ENCODE measurements around the gene SLC41A1.

Gene SLC41A1

DNA sequence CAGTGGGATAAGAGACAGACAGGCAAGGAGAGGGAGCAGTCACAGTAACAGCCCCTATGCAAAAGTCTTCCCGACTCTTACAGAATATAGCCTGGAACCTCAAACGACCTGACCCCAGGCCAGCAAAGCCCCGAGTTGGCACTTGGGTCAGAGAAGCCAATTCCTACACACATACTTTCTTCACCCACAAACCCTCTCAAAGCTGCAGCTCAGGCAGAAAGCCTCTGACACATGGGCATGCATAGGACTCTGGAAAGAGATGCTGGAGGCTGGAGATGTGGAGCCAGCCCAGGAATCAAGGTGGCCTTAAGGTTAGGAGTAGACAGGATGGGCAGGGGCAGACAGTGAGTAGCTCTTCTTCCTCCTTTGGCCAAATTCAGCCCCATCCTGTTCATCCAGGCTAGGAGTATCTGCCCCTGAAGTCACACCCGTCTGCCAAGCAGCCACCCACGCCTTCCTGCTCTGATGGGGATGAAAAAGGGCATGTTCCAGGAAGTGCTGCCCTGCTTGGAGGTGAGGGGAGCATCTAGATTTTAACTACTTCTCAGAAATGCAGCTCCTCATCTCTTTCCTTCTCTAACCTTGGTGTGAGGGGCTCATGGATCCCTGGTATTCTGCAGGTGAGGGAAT is 7.8 kb downstream of the SLC41A1 start:
- H3K36me3 ChIP-seq (ENCODE audit: control insufficient read depth, insufficient read depth, low read length) = no peaks in the 10 kb centered on the region
- H3K4me2 ChIP-seq (ENCODE audit: low read length) = no peak overlapping the region
- no peak overlapping the region for H3K4me3 ChIP-seq (ENCODE audit: low read depth, low read length)
- no peaks in the 10 kb centered on the region for H3K4me1 ChIP-seq
- TF ChIP-seq, protein P1, sequence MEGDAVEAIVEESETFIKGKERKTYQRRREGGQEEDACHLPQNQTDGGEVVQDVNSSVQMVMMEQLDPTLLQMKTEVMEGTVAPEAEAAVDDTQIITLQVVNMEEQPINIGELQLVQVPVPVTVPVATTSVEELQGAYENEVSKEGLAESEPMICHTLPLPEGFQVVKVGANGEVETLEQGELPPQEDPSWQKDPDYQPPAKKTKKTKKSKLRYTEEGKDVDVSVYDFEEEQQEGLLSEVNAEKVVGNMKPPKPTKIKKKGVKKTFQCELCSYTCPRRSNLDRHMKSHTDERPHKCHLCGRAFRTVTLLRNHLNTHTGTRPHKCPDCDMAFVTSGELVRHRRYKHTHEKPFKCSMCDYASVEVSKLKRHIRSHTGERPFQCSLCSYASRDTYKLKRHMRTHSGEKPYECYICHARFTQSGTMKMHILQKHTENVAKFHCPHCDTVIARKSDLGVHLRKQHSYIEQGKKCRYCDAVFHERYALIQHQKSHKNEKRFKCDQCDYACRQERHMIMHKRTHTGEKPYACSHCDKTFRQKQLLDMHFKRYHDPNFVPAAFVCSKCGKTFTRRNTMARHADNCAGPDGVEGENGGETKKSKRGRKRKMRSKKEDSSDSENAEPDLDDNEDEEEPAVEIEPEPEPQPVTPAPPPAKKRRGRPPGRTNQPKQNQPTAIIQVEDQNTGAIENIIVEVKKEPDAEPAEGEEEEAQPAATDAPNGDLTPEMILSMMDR (IDR thresholded peaks at IDR 0.05) = no peak
- H2AFZ ChIP-seq = no peak overlapping the region
- H3K9ac ChIP-seq = no peak overlapping the region
- H3K27me3 ChIP-seq (ENCODE audit: control insufficient read depth, insufficient read depth, low read length) = no peaks in the 10 kb centered on the region
- no peaks in the 10 kb centered on the region for H3K79me2 ChIP-seq
- H3K27ac ChIP-seq = no peak overlapping the region
- no peaks in the 10 kb centered on the region for H3K9me3 ChIP-seq (ENCODE audit: control insufficient read depth, low read length)

DNA sequence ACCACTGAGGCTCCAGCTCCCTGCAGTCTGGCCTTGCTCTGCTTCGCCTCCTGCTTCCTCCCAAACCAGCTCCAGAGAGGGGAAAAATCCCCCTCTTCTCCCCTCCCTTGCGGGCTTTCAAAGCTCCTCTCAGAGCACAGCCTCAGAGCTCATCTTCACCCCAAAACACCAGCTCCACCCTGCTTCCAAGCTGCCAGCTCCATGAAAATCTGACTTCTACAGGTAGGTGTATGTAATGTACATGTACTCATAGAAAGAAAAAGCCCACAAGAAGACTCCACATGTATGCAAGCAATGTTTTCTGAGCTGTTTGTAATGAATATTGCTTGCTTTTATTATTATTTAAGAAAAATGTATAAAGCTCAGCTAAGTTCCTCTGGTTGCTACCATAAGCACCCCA is 8.4 kb downstream of the SLC41A1 start:
- H2AFZ ChIP-seq = no peak overlapping the region
- no peaks in the 10 kb centered on the region for H3K4me1 ChIP-seq
- H3K27ac ChIP-seq = no peak overlapping the region
- no peak overlapping the region for H3K4me3 ChIP-seq (ENCODE audit: low read depth, low read length)
- no peak overlapping the region for H3K4me2 ChIP-seq (ENCODE audit: low read length)
- no peaks in the 10 kb centered on the region for H3K36me3 ChIP-seq (ENCODE audit: control insufficient read depth, insufficient read depth, low read length)
- H3K9ac ChIP-seq = no peak overlapping the region
- H3K79me2 ChIP-seq = no peaks in the 10 kb centered on the region
- TF ChIP-seq, protein P1 (IDR thresholded peaks at IDR 0.05) = no peak
- no peaks in the 10 kb centered on the region for H3K9me3 ChIP-seq (ENCODE audit: control insufficient read depth, low read length)
- H3K27me3 ChIP-seq (ENCODE audit: control insufficient read depth, insufficient read depth, low read length) = no peaks in the 10 kb centered on the region

DNA sequence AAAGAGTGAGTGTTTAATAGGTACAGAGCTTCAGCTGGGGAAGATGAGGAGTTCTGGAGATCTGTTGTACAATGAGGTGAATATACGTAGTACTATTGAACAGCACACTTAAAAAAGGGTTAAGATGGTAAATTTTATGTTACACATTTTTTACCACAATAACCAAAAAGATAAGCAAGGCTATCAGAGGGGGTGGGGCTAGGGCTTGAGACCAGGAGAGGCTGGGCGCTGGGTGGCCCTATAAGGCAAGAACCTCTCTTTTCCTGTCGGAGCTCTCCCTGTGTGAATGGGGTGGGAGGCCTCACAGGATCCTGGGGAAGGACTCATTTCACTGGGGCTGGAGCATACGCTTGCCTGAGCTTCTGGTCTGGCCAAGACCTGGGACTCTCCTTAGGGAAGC is 9.0 kb downstream of the SLC41A1 start:
- no peaks in the 10 kb centered on the region for H3K9me3 ChIP-seq (ENCODE audit: control insufficient read depth, low read length)
- H3K4me1 ChIP-seq = no peaks in the 10 kb centered on the region
- no peaks in the 10 kb centered on the region for H3K36me3 ChIP-seq (ENCODE audit: control insufficient read depth, insufficient read depth, low read length)
- H3K4me3 ChIP-seq (ENCODE audit: low read depth, low read length) = no peak overlapping the region
- H3K4me2 ChIP-seq (ENCODE audit: low read length) = no peak overlapping the region
- H3K79me2 ChIP-seq = no peaks in the 10 kb centered on the region
- no peak overlapping the region for H3K27ac ChIP-seq
- no peak overlapping the region for H3K9ac ChIP-seq
- H2AFZ ChIP-seq = no peak overlapping the region
- no peaks in the 10 kb centered on the region for H3K27me3 ChIP-seq (ENCODE audit: control insufficient read depth, insufficient read depth, low read length)
- TF ChIP-seq, protein P1 (IDR thresholded peaks at IDR 0.05) = no peak

DNA sequence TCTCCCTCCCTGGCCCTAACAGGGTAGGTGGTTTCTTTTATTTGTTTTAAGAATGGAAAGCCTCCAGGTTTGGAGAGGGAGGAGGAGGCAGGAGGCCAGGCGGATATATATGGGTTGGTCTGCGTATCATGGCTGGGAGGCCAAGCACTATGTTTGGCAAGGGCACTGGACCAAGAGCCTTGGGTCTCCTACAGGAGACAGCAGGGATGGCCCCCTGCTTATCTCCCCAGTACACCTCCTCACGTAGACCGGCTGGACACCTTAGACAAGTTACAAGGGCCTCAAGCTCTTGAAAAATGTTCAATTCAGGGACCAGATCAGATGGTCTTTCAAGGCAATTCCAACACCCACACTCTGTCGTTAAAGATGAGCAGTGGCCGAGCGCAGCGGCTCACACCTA is 10.9 kb downstream of the SLC41A1 start:
- H3K9me3 ChIP-seq (ENCODE audit: control insufficient read depth, low read length) = no peaks in the 10 kb centered on the region
- no peaks in the 10 kb centered on the region for H3K4me1 ChIP-seq
- no peak overlapping the region for H3K9ac ChIP-seq
- H3K4me2 ChIP-seq (ENCODE audit: low read length) = no peak overlapping the region
- no peak overlapping the region for H3K4me3 ChIP-seq (ENCODE audit: low read depth, low read length)
- TF ChIP-seq, protein P1 (IDR thresholded peaks at IDR 0.05) = no peak
- no peaks in the 10 kb centered on the region for H3K27me3 ChIP-seq (ENCODE audit: control insufficient read depth, insufficient read depth, low read length)
- H2AFZ ChIP-seq = no peak overlapping the region
- H3K27ac ChIP-seq = no peak overlapping the region
- no peaks in the 10 kb centered on the region for H3K36me3 ChIP-seq (ENCODE audit: control insufficient read depth, insufficient read depth, low read length)
- H3K79me2 ChIP-seq = no peaks in the 10 kb centered on the region

DNA sequence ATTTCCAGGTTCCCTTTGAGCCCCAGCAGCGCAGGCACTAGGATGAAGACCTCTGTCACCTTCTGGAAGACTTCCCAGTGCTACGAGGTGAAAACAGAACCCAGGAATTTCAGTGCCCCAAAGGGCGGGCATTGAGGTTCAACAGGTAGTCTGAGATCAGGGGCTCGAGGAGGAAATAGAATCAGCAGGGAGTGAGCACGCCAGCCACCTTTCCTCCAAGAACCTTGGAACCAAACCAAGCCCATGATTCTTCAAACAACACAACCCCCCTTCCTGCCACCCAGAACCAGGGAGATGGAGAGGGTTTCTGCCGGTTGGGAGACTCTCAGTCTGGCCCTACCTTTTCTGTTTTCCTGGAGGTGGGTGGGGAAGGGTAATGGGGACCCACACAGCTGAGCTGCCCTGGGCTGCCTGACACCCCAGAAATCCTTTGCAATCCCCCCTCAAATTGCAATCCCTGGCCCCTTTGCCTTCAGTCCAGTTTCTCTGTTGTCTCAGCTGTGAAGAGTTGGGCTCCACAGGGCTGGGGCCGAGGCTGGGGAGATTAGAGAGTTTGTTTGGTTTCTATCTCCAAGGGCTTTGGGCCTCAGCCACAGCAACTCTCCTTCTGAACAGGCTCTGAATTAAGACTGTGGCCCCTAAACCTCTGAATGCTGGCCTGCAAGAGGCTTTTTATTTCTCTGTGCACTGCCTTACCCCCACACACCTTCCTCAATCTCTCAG is 11.9 kb downstream of the SLC41A1 start:
- H3K27me3 ChIP-seq (ENCODE audit: control insufficient read depth, insufficient read depth, low read length) = no peaks in the 10 kb centered on the region
- H3K9me3 ChIP-seq (ENCODE audit: control insufficient read depth, low read length) = no peaks in the 10 kb centered on the region
- no peaks in the 10 kb centered on the region for H3K4me1 ChIP-seq
- H3K27ac ChIP-seq = no peak overlapping the region
- H3K4me3 ChIP-seq (ENCODE audit: low read depth, low read length) = no peak overlapping the region
- H3K36me3 ChIP-seq (ENCODE audit: control insufficient read depth, insufficient read depth, low read length) = no peaks in the 10 kb centered on the region
- no peaks in the 10 kb centered on the region for H3K79me2 ChIP-seq
- TF ChIP-seq, protein P1 (IDR thresholded peaks at IDR 0.05) = no peak
- no peak overlapping the region for H2AFZ ChIP-seq
- H3K4me2 ChIP-seq (ENCODE audit: low read length) = no peak overlapping the region
- no peak overlapping the region for H3K9ac ChIP-seq
